Measurements from ENCODE around the gene ZNF41. TPM values are rescaled to one million over a fixed set of nuclear protein-coding genes. Genes with fewer than 3 reads are reported as not detected.
"Not testable (repeated sequence)": the region's sequence is repeated elsewhere in the genome, so short reads cannot be mapped to it uniquely, and the experiment has no call there.

Gene ZNF41
- total and polyA plus RNA-seq, 9 donors: 7.1 to 13.1 (median 10.0) TPM

DNA sequence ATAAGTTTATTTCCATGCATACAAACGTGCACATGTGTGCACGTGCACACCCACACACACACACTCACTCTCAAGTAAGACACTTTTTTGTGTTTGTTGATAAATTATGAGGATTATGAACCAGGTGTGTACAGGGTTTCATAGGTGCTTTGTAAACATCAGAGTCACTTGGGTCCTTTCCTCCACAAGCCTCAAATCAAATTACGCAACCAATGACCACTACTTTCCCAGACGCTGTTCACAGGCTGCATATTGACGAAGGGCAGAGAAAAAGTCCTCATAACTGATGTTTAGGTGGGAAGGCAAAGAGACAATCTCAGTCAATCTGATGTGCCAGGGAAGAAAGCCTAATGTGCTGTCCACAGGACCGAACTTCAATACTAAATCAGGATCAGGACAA lies 29.4 kb upstream of the ZNF41 start:
- H3K4me3 ChIP-seq (ENCODE audit: low read length); H3K9me3 ChIP-seq (replicated peaks; ENCODE audit: control insufficient read depth, low read depth, low read length); H3K36me3 ChIP-seq (ENCODE audit: control insufficient read depth, insufficient read depth, low read length); H3K27me3 ChIP-seq (ENCODE audit: control insufficient read depth, insufficient read depth, low read length); DNase-seq; H3K4me1 ChIP-seq (ENCODE audit: control insufficient read depth, insufficient read depth, low read length); H3K27ac ChIP-seq (ENCODE audit: low read length): not testable (repeated sequence)
- WGBS (ENCODE audit: insufficient coverage): 33% methylated on average over 1 of the region's 6 CpGs

DNA sequence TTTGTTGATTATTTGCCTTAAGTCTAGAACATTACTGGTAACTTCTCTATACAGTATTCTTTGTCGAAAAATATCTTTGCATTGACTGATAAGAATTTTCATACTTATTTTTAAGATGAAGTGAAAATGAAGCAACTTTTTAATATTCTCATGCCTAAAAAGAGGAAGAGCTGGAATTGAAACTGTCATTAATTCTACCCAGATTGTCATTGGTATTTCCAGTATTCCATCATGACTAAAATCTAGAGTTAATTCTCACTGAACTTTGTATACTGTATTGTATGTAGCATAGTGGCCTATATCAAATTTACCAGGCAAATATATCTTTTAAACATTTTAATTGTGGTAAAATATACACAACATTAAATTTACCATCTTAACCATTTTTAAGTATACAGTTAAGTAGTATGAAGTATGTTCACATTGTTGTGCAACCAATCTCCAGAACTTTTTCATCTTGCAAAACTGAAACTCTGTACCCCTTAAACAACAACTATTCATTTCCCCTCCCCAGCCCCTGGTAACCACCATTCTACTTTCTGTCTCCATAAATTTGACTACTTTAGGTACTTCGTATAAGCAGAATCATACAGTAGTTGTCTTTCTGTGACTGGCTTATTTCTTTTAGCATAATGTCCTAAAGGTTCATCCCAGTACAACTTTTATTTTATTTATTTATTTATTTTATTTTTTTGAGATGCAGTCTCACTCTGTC lies 24.3 kb upstream of the ZNF41 start:
- H3K27me3 ChIP-seq (ENCODE audit: control insufficient read depth, insufficient read depth, low read length): peaks cover 5% of the 10 kb centered on the region
- DNase-seq: no peak
- no peak overlapping the region for H3K4me3 ChIP-seq (ENCODE audit: low read length)
- WGBS (ENCODE audit: insufficient coverage): no CpG with 5 or more reads among the region's 2 CpGs
- H3K9me3 ChIP-seq (replicated peaks; ENCODE audit: control insufficient read depth, low read depth, low read length): no peaks in the 10 kb centered on the region
- no peaks in the 10 kb centered on the region for H3K4me1 ChIP-seq (ENCODE audit: control insufficient read depth, insufficient read depth, low read length)
- no peaks in the 10 kb centered on the region for H3K36me3 ChIP-seq (ENCODE audit: control insufficient read depth, insufficient read depth, low read length)
- H3K27ac ChIP-seq (ENCODE audit: low read length): no peak overlapping the region

DNA sequence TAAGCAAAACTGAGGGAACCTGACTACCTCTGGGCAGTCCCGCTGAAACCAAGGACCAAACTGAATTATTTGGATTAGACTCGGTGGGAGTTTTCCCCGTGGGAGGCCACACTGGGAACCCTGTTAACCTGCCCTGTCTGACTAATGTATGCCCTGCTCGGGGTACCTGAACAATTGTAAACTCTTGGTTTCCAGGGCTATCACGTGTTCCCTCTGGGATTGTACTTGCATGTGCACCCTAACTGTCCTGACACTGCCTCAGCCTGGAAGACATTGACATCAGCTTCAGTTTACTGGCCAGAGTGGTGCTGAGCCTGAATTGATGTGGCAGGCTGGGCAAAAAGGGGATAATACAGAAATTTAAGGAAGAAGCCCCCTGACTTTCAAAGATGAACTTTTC lies 20.1 kb upstream of the ZNF41 start:
- no peak for DNase-seq
- WGBS (ENCODE audit: insufficient coverage): 67% methylated on average over 5 of the region's 5 CpGs
- Histone ChIP-seq H3K4me3 (ENCODE audit: low read length) (no peak overlapping the region), H3K27ac (ENCODE audit: low read length) (no peak overlapping the region), H3K36me3 (ENCODE audit: control insufficient read depth, insufficient read depth, low read length) (no peaks in the 10 kb centered on the region), H3K27me3 (ENCODE audit: control insufficient read depth, insufficient read depth, low read length) (peaks cover 2% of the 10 kb centered on the region), H3K9me3 (replicated peaks; ENCODE audit: control insufficient read depth, low read depth, low read length) (no peaks in the 10 kb centered on the region), H3K4me1 (ENCODE audit: control insufficient read depth, insufficient read depth, low read length) (peaks cover 16% of the 10 kb centered on the region)

DNA sequence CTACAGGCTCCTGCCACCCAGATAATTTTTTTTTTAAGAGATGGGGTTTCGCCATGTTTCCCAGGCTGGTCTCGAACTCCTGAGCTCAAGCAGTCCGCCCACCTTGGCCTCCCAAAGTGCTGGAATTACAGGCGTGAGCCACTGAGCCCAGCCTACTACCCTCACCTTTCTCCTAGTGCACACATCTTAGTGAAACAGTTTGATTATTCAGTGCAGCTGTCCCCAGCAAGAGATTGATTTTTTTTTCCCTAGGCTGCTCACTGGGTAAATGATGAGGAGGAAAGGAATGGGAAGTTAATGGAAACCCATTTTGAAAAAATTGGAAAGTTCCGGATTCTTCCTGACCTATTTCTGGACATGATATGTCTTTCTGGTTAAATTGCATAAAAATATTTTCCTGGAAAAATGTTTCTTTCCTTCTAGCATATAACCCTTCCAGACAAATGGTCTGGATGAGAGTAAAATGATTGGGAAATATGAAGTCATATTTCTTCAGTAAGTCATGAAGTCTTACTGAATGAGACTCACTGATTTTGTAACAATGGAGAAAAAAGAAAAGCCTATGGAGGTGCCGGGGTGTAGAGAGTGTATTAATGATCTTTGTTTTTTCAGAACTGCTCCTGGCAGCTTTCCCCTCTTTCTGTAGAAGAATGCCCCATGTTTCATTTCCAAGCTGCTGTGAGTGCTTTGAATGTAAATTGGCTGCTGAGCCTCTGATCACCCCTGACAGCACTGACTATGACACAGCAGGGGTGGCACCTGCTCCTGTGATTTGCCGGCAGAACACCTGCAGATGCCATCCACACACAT lies 19.5 kb upstream of the ZNF41 start:
- Histone ChIP-seq H3K36me3 (ENCODE audit: control insufficient read depth, insufficient read depth, low read length) (no peaks in the 10 kb centered on the region), H3K27me3 (ENCODE audit: control insufficient read depth, insufficient read depth, low read length) (peaks cover 2% of the 10 kb centered on the region), H3K4me1 (ENCODE audit: control insufficient read depth, insufficient read depth, low read length) (peaks cover 16% of the 10 kb centered on the region), H3K4me3 (ENCODE audit: low read length) (no peak overlapping the region), H3K27ac (ENCODE audit: low read length) (peak overlapping the region; percentile 33), H3K9me3 (replicated peaks; ENCODE audit: control insufficient read depth, low read depth, low read length) (no peaks in the 10 kb centered on the region)
- 47% methylated on average over 3 of the region's 7 CpGs for WGBS (ENCODE audit: insufficient coverage)
- DNase-seq: peak; percentile 47

DNA sequence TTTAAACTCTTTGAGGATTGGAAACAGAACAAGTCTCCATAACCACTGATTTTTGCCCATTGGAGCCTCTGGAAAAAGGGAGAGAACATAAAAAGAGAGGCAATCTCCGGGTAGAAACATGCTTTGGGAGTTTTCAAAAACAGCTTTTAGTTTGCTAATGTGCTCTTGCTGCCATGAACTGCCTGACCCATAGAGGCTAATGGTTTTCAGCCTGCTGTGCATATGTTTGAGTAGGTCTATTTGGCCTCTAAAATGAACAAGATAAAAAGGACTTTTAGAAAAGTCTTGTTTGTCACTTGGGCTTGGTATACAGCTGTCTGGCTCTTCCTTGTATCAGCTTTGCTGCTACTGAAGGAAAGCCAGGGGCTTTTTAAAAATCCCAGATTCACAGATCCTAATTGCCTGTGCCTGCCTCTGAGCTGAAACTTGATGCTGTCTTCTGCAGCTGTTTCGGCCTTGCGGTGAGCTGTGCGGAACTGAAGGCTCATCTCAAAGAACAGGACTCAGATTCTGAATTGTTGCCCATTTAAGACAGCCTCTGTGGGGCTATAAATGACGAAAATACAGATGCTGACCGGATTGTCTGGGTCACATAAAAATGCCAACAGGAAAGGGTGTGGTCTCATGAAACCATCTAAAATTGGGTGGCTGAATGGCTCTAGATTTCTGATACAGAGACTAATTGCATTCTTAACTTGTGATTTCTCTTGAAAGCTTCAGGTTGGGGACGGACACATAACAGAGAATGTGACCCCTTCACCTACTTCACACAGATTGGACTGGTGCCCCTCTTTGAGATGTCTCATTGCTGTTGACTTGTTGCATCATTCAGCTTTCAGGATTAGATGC lies 18.4 kb upstream of the ZNF41 start:
- WGBS (ENCODE audit: insufficient coverage): 45% methylated on average over 5 of the region's 7 CpGs
- Histone ChIP-seq H3K36me3 (ENCODE audit: control insufficient read depth, insufficient read depth, low read length) (no peaks in the 10 kb centered on the region), H3K27ac (ENCODE audit: low read length) (peak overlapping the region; percentile 82), H3K9me3 (replicated peaks; ENCODE audit: control insufficient read depth, low read depth, low read length) (no peaks in the 10 kb centered on the region), H3K27me3 (ENCODE audit: control insufficient read depth, insufficient read depth, low read length) (peaks cover 2% of the 10 kb centered on the region), H3K4me3 (ENCODE audit: low read length) (no peak overlapping the region), H3K4me1 (ENCODE audit: control insufficient read depth, insufficient read depth, low read length) (peaks cover 16% of the 10 kb centered on the region)
- peak; percentile 76 for DNase-seq

DNA sequence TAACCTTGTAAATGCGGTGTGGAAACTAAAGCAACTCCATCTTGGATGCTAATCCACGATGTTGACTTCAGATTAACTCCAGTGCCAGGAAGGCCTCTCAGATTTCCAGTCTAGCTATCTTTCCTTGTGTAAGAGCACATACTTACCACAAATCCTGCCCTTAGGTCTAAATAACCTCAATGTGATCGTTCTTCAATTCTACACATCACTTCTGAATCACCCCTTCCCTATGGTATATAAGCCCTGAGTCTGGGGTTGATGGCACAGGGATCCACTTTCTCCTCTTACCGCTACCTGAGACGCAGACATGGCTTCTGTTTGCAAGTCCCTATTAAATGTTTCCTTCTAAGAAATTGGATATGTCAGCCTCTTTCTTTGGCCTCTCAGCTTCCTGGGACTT lies 17.5 kb upstream of the ZNF41 start:
- Histone ChIP-seq H3K4me1 (ENCODE audit: control insufficient read depth, insufficient read depth, low read length) (peaks cover 16% of the 10 kb centered on the region), H3K4me3 (ENCODE audit: low read length) (no peak overlapping the region), H3K9me3 (replicated peaks; ENCODE audit: control insufficient read depth, low read depth, low read length) (no peaks in the 10 kb centered on the region), H3K27ac (ENCODE audit: low read length) (peak overlapping the region; percentile 51), H3K27me3 (ENCODE audit: control insufficient read depth, insufficient read depth, low read length) (peaks cover 2% of the 10 kb centered on the region), H3K36me3 (ENCODE audit: control insufficient read depth, insufficient read depth, low read length) (no peaks in the 10 kb centered on the region)
- DNase-seq: no peak
- 65% methylated on average over 4 of the region's 5 CpGs for WGBS (ENCODE audit: insufficient coverage)

DNA sequence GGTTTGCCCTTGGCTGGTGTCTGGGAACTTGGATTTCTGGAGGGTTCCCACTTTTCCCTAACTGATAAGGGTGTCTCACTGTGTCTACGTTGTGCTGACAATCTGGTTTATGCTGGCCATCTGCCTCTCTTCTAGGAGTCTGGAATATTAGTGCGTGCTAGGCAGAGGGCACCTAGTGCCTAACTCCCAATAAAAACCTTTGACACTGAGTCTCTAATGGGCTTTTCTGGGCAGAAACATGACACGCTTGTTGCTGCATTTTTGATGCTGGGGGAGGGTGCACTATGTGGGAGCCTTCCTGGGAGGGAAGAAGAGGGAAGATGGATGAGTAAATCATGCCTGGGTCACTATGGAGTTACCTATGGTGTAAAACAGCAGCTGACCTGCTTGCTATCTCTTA lies 16.3 kb upstream of the ZNF41 start:
- Histone ChIP-seq H3K27me3 (ENCODE audit: control insufficient read depth, insufficient read depth, low read length) (peaks cover 2% of the 10 kb centered on the region), H3K27ac (ENCODE audit: low read length) (no peak overlapping the region), H3K4me3 (ENCODE audit: low read length) (no peak overlapping the region), H3K9me3 (replicated peaks; ENCODE audit: control insufficient read depth, low read depth, low read length) (peaks cover 4% of the 10 kb centered on the region), H3K36me3 (ENCODE audit: control insufficient read depth, insufficient read depth, low read length) (no peaks in the 10 kb centered on the region), H3K4me1 (ENCODE audit: control insufficient read depth, insufficient read depth, low read length) (peaks cover 16% of the 10 kb centered on the region)
- 60% methylated on average over 3 of the region's 3 CpGs for WGBS (ENCODE audit: insufficient coverage)
- DNase-seq: no peak

DNA sequence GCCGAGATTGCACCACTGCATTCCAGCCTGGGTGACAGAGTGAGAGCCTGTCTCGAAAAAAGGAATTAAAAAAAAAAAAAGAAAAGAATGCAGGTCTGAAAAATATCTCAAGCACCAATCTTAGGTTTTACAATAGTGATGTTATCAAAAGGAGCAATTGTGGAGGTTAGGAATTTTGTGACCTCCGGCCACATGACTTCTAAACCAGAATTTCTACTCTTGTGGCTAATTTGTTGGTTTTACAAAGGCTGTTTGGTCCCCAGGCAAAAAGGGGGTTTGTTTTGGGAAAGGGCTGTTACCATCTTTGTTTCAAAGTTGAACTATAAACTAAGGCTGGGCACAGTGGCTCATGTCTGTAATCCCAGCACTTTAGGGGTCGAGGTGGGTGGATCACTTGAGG lies 15.4 kb upstream of the ZNF41 start:
- no peak overlapping the region for H3K4me3 ChIP-seq (ENCODE audit: low read length)
- peaks cover 2% of the 10 kb centered on the region for H3K27me3 ChIP-seq (ENCODE audit: control insufficient read depth, insufficient read depth, low read length)
- no peaks in the 10 kb centered on the region for H3K36me3 ChIP-seq (ENCODE audit: control insufficient read depth, insufficient read depth, low read length)
- peaks cover 4% of the 10 kb centered on the region for H3K9me3 ChIP-seq (replicated peaks; ENCODE audit: control insufficient read depth, low read depth, low read length)
- 57% methylated on average over 1 of the region's 4 CpGs for WGBS (ENCODE audit: insufficient coverage)
- H3K27ac ChIP-seq (ENCODE audit: low read length): no peak overlapping the region
- DNase-seq: no peak
- H3K4me1 ChIP-seq (ENCODE audit: control insufficient read depth, insufficient read depth, low read length): peaks cover 16% of the 10 kb centered on the region

DNA sequence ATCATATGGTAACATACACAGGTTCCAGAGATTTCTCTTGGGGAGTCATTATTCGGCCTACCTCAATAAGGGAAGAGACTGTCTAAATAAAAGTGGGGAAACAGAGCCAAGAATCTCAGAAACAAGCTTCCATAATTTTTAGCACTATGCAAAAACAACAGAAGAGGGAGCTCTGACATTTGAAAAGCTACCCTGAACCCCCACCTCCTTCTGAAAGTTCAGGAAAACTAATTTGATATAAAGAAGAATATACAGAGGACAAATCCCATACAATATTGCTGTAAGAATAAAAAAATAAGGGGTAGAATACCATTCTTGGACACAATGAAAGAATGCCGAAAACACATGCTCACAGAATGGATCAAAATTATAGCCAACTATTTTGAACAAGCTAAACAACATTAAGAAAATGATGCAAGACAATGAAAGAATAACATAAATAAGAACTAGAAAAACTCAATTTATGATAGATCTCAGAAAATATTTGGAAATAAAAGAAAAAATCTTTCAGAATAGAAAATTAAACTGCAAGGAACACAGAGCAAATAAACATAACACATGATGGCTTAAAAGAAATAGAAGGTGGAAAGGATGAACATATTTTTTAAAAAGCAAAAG lies 14.4 kb upstream of the ZNF41 start:
- Histone ChIP-seq H3K9me3 (replicated peaks; ENCODE audit: control insufficient read depth, low read depth, low read length) (peaks cover 4% of the 10 kb centered on the region), H3K4me1 (ENCODE audit: control insufficient read depth, insufficient read depth, low read length) (peaks cover 16% of the 10 kb centered on the region), H3K27me3 (ENCODE audit: control insufficient read depth, insufficient read depth, low read length) (no peaks in the 10 kb centered on the region), H3K36me3 (ENCODE audit: control insufficient read depth, insufficient read depth, low read length) (no peaks in the 10 kb centered on the region), H3K4me3 (ENCODE audit: low read length) (no peak overlapping the region), H3K27ac (ENCODE audit: low read length) (no peak overlapping the region)
- peak; percentile 49 for DNase-seq
- WGBS (ENCODE audit: insufficient coverage): no CpG with 5 or more reads among the region's 2 CpGs

Data from muscle of leg (tissue), 11 donors.